GM19397 (cell line): ENCODE results near the gene KDM1B.
"Not testable (repeated sequence)": the region's sequence is repeated elsewhere in the genome, so short reads cannot be mapped to it uniquely, and the experiment has no call there.

ENCODE experiments used
- ATAC-seq: cut with Tn5 transposase; IDR thresholded peaks from one replicate; pipeline ENCODE4 v1.9.1; 2021; ENCODE audit warnings: mild to moderate bottlenecking, moderate library complexity; ENCODE audit not compliant: unreplicated experiment

KDM1B gene

DNA sequence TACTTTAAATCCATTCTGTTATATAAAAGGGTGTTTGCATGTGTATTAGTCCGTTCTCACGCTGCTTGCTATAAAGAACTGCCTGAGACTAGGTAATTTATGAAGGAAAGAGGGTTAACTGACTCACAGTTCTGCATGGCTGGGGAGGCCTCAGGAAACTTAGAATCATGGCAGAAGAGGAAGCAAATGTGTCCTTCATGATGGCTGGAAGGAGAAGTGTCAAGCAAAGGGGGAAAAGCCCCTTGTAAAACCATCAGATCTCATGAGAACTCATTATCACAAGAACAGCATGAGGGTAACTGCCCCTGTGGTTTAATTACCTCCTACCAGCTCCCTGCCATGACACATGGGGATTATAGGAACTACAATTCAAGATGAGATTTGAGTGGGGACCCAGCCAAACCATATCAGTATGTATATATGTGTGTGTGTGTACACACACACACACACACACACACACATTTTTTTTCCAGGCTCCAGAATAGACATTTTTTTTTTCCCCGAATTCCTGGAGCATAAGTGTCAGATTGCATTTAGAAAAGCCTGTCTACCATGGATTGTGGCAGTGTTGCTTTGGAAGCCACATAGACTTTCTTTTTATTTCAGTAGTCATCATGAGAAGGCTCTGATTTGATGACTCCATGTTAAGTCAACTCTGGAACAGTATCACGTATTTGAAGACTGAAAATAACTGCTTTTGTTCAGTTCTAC, 31.5 kb downstream of the KDM1B start:
- ATAC-seq: no peak

GRCh38 chr6:18187701-18188100, 32.5 kb downstream of the KDM1B start:
- no peak for ATAC-seq

- ATAC-seq: no peak
Observed at GRCh38 chr6:18189196-18189595, 34.0 kb downstream of the KDM1B start.

DNA sequence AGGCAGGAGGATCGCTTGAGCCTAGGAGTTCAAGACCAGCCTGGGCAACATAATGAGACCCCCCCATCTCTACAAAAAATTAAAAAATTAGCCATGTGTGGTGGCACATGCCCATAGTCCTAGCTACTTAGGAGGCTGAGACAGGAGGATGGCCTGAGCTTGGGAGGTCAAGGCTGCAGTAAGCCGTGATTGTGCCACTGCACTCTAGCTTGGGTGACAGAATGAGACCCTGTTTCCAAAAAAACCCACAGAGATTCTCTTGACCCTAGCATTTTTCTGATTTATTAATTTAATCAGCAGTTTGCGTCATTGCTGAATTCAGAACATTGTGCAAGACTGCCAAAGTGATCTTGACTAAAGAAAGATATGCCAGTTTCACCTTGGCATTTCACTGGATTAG, 36.8 kb downstream of the KDM1B start:
- ATAC-seq: no peak

DNA sequence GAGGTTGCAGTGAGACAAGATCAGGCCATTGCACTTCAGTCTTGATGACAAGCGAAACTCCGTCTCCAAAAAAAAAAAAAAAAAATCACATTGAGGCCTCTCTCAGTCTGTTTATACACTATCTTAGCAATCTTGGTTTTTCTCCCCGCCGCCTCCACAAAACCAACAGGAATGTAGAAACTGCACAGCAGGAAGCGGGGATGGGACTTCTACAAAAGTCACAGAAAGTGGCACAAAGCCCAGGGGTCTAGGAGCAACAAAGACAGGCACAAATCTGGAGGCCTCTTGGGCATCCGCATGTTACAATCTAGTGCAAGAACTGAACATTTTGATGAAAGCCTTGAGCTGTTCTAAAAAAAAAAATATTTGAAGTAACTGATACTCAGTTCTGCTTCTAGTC, 48.6 kb downstream of the KDM1B start:
- ATAC-seq: no peak

DNA sequence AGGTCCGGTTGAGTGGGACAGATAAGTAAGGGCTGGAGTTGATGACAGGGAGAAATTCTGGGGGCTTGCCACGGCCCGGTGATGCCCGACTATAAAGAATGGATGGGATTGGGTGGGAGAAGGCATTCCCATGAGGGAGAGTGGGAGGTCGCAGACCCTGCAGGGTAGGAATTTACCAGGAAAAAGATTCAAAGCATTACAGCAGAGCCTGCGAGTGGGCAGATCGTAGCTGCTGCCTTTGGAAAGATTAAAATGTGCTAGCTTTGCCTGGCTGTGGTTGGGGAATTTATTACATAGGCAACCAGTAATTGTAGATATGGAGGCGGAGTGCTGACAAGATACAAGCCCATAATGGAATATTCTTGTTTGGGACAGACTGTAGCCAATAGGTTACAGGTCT, 49.5 kb downstream of the KDM1B start:
- no peak for ATAC-seq

- ATAC-seq: no peak
Observed at GRCh38 chr6:18206591-18206990, 51.4 kb downstream of the KDM1B start.

DNA sequence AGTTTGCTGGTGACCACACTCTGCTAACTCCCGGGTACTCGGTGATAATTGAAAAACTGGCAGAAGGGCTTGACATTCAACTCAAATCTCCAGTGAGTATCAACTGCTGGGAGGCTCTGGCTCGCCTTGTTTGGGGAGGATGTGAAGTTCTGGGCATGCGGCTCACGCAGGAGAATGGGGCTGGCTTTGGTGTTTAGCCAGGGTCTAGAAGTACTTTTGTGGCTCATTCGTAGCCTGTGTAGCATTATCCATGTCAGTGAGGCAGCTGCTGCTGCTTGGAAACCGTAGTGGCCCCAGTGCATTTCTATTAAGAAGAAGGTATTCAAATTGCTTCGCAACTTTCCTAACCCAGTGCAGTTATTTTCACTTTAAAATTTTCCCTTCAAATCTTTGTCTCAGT, 52.2 kb downstream of the KDM1B start:
- ATAC-seq: no peak

DNA sequence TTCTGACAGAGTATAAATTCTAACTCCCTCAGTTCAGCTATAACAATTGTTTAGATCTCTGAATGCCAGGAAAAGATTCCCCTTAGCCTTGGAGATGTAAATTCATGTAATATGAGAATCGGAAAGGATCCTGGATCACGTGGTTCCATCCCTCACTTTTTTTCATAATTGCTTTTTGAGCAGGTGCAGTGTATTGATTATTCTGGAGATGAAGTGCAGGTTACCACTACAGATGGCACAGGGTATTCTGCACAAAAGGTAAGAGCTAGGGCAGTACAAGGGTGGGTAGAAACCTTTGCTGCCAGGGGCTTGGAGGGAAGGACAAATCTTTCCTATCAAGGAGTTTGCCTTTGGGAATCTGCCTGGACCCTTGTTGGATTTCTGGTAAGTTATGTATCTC, 52.7 kb downstream of the KDM1B start:
- ATAC-seq: no peak

DNA sequence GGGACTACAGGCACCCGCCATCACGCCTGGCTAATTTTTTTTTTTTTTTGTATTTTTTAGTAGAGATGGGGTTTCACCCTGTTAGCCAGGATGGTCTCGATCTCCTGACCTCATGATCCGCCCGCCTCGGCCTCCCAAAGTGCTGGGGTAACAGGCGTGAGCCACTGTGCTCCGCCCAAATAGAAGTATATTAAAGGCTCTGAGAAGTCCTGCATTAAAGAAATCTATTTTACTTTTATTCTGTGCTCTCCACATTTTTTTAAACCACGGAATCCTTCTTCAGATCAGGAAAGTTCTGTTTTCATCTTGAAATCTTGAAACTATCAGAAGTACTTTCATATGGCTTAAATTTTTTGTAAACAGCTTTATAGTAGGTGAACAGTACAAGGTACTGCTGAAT, 53.6 kb downstream of the KDM1B start:
- not testable (repeated sequence) for ATAC-seq

DNA sequence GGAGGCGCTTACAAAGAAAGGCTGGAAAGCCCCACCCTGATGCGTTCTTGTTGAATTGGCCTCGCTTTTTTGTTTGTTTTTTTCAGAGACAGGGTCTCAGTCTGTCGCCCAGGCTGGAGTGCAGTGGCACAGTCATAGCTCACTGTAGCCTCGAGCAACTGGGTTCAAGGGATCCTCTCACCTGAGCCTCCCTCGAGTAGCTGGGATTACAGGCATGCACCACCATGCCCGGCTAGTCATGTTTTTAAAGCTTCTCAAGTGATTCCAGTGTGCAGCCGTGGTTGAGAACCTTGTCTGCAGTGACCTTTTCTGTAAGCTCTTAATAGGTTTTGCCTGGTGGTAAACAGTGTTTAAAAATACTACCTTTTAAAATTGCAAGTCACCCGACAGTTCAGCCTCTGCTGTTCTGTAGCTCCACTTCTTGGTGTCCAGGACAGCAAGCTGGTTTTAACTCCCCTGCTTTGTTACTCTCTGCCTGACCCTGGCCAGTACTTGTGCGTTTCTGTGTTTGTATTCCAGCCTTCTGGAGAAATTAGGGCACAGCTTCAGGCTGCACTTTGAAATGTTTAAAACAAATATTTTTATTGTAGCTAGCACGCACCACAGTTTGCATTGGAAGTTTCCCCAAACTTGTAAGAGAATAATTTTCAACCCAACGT, 54.4 kb downstream of the KDM1B start:
- no peak for ATAC-seq

DNA sequence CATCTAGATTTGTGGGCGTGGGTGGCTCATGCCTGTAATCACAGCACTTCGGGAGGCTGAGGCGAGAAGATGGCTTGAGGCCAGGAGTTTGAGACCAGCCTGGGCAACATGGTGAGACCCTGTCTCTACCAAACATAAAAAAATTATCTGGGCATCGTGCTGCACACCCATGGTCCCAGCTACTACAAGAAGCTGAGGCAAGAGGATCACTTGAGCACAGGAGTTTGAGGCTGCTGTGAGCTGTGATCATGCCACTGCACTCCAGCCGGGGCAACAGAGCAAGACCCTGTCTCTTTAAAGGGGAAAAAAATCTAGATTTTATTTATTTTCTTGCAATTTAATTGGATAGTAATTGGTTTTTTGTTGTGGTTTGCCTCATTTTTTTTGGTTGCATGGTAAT, 55.5 kb downstream of the KDM1B start:
- ATAC-seq: no peak

GRCh38 chr6:18211338-18211737, 56.1 kb downstream of the KDM1B start:
- peak; percentile 92 for ATAC-seq

DNA sequence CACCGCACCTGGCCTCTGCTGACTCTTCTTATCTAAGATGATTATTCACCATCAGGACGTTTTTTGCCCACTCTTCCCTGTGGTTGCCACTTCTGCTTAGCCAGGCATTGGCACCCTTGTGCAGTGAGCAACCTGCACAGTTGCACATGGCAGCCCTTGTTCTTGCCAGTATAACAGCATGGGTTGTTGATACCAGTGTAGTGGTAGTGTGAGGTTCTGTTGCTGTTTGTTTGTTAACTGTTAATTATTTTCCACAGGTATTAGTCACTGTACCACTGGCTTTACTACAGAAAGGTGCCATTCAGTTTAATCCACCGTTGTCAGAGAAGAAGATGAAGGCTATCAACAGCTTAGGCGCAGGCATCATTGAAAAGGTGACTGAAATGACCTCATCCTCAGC, 57.0 kb downstream of the KDM1B start:
- ATAC-seq: no peak

GRCh38 chr6:18213439-18213838, 58.2 kb downstream of the KDM1B start:
- ATAC-seq: no peak

- ATAC-seq: no peak
Observed at GRCh38 chr6:18214003-18214402, 58.8 kb downstream of the KDM1B start.

DNA sequence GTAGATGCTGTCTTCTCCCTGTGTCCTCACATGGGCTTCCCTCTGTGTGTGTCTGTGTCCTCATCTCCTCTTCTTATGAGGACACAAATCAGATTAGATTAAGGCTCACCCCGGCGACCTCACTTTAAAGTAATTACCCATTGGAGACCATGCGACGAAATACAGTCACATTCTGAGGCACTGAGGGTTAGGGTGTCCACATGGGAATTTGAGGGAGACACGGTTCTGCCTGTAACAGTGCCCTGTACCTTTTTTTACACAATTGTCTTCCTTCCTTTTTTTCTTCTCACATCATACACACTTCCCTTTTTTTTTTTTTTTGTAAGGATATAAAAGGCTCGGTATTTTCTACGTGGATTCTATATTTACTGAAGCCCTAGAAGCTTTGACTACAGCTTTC, 60.2 kb downstream of the KDM1B start:
- ATAC-seq: no peak

GRCh38 chr6:18216411-18216810, 61.2 kb downstream of the KDM1B start:
- no peak for ATAC-seq

- no peak for ATAC-seq
Observed at GRCh38 chr6:18218233-18218632, 63.0 kb downstream of the KDM1B start.

- ATAC-seq: no peak
Observed at GRCh38 chr6:18219591-18219990, 64.4 kb downstream of the KDM1B start.

DNA sequence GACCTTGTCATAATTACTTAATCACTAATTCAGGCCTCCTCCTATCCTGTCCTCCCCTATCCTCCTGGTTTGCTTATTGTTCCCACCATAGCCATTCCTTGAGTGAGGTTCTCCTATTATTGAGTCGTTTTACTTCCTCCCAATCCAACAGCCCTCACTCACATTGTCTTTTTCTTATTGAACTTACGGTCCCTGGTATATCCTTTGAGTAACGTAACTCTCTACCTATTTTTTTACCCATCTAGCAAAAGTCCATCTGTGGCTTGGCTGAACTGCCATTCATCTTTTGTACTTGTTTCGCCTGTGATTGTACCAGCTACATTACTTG, 66.0 kb downstream of the KDM1B start:
- no peak for ATAC-seq

DNA sequence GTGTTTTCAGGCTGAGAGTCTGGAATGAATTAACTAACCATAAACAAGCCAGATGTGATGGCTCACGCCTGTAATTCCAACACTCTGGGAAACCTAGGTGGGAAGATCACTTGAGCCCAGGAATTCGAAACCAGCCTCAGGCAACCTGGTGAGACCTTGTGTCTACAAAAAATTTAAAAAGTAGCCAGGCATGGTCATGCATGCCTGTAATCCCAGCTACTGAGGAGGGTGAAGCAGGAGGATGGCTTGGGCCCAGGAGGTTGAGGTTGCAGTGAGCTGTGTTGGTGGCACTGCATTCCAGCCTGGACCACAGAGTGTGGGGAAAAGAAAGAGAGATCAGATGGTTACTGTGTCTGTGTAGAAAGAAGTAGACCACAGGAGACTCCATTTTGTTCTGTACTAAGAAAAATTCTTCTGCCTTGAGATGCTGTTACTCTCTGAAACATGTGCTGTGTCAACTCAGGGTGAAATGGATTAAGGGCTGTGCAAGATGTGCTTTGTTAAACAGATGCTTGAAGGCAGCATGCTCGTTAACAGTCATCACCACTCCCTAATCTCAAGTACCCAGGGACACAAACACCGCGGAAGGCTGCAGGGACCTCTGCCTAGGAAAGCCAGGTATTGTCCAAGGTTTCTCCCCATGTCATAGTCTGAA, 71.4 kb downstream of the KDM1B start:
- ATAC-seq: not testable (repeated sequence)
